HEK293 (cell line): ENCODE results near the gene NMT2.

Source experiments
- KLF10 ChIP-seq: fragments of 450-650 bp; IDR thresholded peaks from 2 replicates; pipeline ENCODE4 v1.5.1; 2018; ENCODE audit warnings: missing biosample characterization, mild to moderate bottlenecking, missing genetic modification characterization
- OVOL3 ChIP-seq: fragments of 450-650 bp; formaldehyde crosslinking; IDR thresholded peaks from 2 replicates; pipeline ENCODE4 v1.5.1; 2016; ENCODE audit warnings: missing biosample characterization, missing genetic modification characterization
- PRDM1 ChIP-seq: fragments of 450-650 bp; formaldehyde crosslinking; IDR thresholded peaks from 2 replicates; pipeline ENCODE4; 2016; ENCODE audit warnings: missing biosample characterization, missing genetic modification characterization
- RBAK ChIP-seq: fragments of 450-650 bp; formaldehyde crosslinking; IDR thresholded peaks from 2 replicates; pipeline ENCODE4 v1.5.1; 2016; ENCODE audit warnings: missing biosample characterization, missing genetic modification characterization
- TCF7L2 ChIP-seq: IDR thresholded peaks from 2 replicates; pipeline ENCODE4 v1.6.1; 2011; ENCODE audit warnings: low read depth, mild to moderate bottlenecking, inconsistent platforms, low read length, moderate library complexity, borderline replicate concordance
- YY1 ChIP-seq: fragments of 450-650 bp; formaldehyde crosslinking; IDR thresholded peaks from 2 replicates; pipeline ENCODE4 v1.5.1; 2018; ENCODE audit warnings: missing biosample characterization, missing genetic modification characterization
- ZBTB21 ChIP-seq: fragments of 450-650 bp; formaldehyde crosslinking; IDR thresholded peaks from 2 replicates; pipeline ENCODE4 v1.5.1; 2017; ENCODE audit warnings: missing biosample characterization, missing genetic modification characterization
- ZBTB7A ChIP-seq: fragments of 450-650 bp; formaldehyde crosslinking; IDR thresholded peaks from 2 replicates; pipeline ENCODE4 v1.5.1; 2016; ENCODE audit warnings: low read depth, missing biosample characterization, missing genetic modification characterization
- ZNF138 ChIP-seq: fragments of 450-650 bp; formaldehyde crosslinking; IDR thresholded peaks from 2 replicates; pipeline ENCODE4 v1.5.1; 2016; ENCODE audit warnings: missing biosample characterization, missing genetic modification characterization, borderline replicate concordance
- ZNF24 ChIP-seq: fragments of 450-650 bp; formaldehyde crosslinking; IDR thresholded peaks from 2 replicates; pipeline ENCODE4 v1.5.1; 2016; ENCODE audit warnings: missing biosample characterization, missing genetic modification characterization
- ZNF777 ChIP-seq: fragments of 450-650 bp; formaldehyde crosslinking; IDR thresholded peaks from 2 replicates; pipeline ENCODE4 v1.5.1; 2017; ENCODE audit warnings: missing biosample characterization, missing genetic modification characterization, borderline replicate concordance
- TF ChIP-seq, protein P1 (sequence below): fragments of 450-650 bp; formaldehyde crosslinking; IDR thresholded peaks from 2 replicates; pipeline ENCODE4 v1.5.1; 2016; ENCODE audit warnings: missing biosample characterization, missing genetic modification characterization

DNA sequence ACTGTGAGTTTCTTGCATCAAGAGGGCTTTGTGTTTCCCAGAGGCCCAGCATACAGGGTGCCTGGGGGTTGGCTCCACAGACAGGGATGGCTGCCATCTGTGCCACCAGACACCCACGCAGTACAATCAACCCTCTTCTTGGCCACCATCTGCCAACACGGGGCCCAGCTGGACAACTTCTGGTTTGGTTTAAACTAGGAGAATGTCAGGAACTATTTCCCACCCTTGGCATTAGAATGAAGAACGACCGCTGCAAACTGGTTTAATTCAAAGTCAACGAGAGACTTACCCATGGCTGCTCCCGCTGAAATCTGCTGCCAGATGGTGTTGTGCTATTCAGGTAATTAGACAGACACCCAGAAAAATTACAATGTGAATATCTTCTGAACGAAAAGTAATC, 27.8 kb downstream of the NMT2 start:
- TF ChIP-seq TCF7L2 (no peak), ZBTB7A (tag by site-specific recombination) (no peak), ZNF777 (tag by site-specific recombination) (no peak), OVOL3 (tag by site-specific recombination) (no peak), PRDM1 (tag by site-specific recombination) (no peak), ZNF138 (tag by site-specific recombination) (no peak), RBAK (tag by site-specific recombination) (no peak), YY1 (tag by site-specific recombination) (no peak), KLF10 (tag by site-specific recombination) (no peak), ZNF24 (tag by site-specific recombination) (no peak), ZBTB21 (tag by site-specific recombination) (no peak)
- TF ChIP-seq, protein P1, sequence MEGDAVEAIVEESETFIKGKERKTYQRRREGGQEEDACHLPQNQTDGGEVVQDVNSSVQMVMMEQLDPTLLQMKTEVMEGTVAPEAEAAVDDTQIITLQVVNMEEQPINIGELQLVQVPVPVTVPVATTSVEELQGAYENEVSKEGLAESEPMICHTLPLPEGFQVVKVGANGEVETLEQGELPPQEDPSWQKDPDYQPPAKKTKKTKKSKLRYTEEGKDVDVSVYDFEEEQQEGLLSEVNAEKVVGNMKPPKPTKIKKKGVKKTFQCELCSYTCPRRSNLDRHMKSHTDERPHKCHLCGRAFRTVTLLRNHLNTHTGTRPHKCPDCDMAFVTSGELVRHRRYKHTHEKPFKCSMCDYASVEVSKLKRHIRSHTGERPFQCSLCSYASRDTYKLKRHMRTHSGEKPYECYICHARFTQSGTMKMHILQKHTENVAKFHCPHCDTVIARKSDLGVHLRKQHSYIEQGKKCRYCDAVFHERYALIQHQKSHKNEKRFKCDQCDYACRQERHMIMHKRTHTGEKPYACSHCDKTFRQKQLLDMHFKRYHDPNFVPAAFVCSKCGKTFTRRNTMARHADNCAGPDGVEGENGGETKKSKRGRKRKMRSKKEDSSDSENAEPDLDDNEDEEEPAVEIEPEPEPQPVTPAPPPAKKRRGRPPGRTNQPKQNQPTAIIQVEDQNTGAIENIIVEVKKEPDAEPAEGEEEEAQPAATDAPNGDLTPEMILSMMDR (tag by site-specific recombination), result no peak
